ENCODE measurements around the gene MTCL1. TPM values are rescaled to one million over a fixed set of nuclear protein-coding genes. Genes with fewer than 3 reads are reported as not detected.

Gene MTCL1
- total and polyA plus RNA-seq, 10 donors, result 1.6 to 7.5 (median 3.9) TPM

DNA sequence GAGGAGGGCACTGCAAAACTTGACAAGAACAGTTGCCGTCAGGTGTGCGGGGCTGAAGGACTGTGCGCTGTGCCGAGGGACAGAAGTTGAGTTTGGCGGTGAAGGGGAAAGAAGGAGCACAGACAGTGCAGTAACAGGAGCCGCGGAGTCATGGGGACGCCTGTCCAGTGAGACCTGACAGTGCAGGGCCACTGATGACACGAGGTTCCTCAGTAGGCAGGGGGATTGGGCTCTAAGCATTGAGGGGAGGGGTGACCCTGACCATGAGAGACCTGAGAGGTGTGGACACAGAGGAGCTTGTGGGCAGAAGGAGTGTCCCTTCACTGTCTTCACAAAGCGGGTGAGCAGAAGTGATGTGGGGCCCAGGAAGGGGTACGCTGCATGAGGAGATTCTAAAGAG is 104.8 kb downstream of the MTCL1 start:
- H3K36me3 ChIP-seq, result no peaks in the 10 kb centered on the region
- H3K27ac ChIP-seq, result no peak overlapping the region
- no peak overlapping the region for H3K4me3 ChIP-seq
- H3K9me3 ChIP-seq, result no peaks in the 10 kb centered on the region
- TF ChIP-seq POLR2A (IDR thresholded peaks at IDR 0.05) (no peak), POLR2AphosphoS5 (IDR thresholded peaks at IDR 0.05) (no peak)
- TF ChIP-seq, protein P1, sequence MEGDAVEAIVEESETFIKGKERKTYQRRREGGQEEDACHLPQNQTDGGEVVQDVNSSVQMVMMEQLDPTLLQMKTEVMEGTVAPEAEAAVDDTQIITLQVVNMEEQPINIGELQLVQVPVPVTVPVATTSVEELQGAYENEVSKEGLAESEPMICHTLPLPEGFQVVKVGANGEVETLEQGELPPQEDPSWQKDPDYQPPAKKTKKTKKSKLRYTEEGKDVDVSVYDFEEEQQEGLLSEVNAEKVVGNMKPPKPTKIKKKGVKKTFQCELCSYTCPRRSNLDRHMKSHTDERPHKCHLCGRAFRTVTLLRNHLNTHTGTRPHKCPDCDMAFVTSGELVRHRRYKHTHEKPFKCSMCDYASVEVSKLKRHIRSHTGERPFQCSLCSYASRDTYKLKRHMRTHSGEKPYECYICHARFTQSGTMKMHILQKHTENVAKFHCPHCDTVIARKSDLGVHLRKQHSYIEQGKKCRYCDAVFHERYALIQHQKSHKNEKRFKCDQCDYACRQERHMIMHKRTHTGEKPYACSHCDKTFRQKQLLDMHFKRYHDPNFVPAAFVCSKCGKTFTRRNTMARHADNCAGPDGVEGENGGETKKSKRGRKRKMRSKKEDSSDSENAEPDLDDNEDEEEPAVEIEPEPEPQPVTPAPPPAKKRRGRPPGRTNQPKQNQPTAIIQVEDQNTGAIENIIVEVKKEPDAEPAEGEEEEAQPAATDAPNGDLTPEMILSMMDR (IDR thresholded peaks at IDR 0.05 in 8 of 11, conservative IDR thresholded peaks at IDR 0.05 in 3 of 11), result no peak
- WGBS, 5 donors, result 90 to 97% (median 93%) methylated on average over 11 of the region's 11 CpGs
- no peaks in the 10 kb centered on the region for H3K27me3 ChIP-seq (replicated peaks in 1 of 7)
- intact Hi-C loops (cut with DNase I; ENCODE audit: low total_unique reads), result no loop called here
- no peak for DNase-seq
- H3K4me1 ChIP-seq, result no peaks in the 10 kb centered on the region

DNA sequence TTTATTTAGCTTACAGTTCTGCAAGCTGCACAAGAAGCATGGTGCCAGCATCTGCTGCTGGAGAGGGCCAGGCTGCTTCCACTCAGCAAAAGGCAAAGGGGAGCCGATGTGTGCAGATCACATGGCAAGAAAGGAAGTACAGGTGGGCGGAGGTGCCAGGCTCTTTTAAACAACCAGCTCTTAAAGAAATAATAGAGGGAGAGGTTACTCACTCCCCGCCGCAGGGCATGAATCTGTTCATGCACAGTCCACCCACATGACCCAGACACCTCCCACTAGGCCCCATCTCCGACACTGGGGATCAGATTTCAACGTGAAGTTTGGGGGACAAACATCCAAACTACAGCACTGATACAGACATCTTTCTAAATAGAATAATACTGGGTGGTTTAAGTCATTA is 105.8 kb downstream of the MTCL1 start:
- Histone ChIP-seq H3K4me1 (no peaks in the 10 kb centered on the region), H3K4me3 (no peak overlapping the region), H3K27ac (no peak overlapping the region), H3K9me3 (no peaks in the 10 kb centered on the region), H3K36me3 (no peaks in the 10 kb centered on the region), H3K27me3 (replicated peaks in 1 of 7) (no peaks in the 10 kb centered on the region)
- 70 to 80% (median 77%) methylated on average over 6 of the region's 6 CpGs for WGBS, 5 donors
- intact Hi-C loops (cut with DNase I; ENCODE audit: low total_unique reads), result no loop called here
- no peak for TF ChIP-seq POLR2A (IDR thresholded peaks at IDR 0.05)
- TF ChIP-seq, protein P1 (IDR thresholded peaks at IDR 0.05 in 8 of 11, conservative IDR thresholded peaks at IDR 0.05 in 3 of 11), result no peak
- TF ChIP-seq POLR2AphosphoS5 (IDR thresholded peaks at IDR 0.05), result no peak
- DNase-seq, result no peak

DNA sequence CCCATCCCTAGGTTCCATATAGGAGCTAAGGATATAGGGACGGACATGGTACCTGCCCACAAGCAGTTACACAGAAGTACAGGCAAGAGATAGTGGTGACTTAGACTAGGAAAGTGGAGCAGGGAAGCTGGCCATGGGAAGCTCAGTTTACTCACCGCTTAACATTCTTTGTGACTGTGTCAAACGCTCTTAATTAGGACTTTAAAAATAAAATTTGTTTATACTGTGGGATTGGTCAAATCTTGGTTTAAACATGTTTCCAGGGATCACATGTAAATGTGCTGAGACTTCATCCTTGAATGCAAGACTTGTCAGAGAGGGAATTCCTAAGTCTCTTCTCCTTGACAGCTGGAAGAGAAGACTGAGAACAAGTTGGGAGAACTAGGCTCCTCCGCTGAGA is 107.3 kb downstream of the MTCL1 start:
- WGBS, 5 donors, result 91 to 97% (median 93%) methylated on average over 4 of the region's 4 CpGs
- Histone ChIP-seq H3K9me3 (no peaks in the 10 kb centered on the region), H3K4me1 (no peaks in the 10 kb centered on the region), H3K4me3 (no peak overlapping the region), H3K27me3 (replicated peaks in 1 of 7) (no peaks in the 10 kb centered on the region), H3K36me3 (no peaks in the 10 kb centered on the region), H3K27ac (no peak overlapping the region)
- no peak for DNase-seq
- TF ChIP-seq, protein P1 (IDR thresholded peaks at IDR 0.05 in 8 of 11, conservative IDR thresholded peaks at IDR 0.05 in 3 of 11), result no peak
- TF ChIP-seq POLR2AphosphoS5 (IDR thresholded peaks at IDR 0.05), result no peak
- no peak for TF ChIP-seq POLR2A (IDR thresholded peaks at IDR 0.05)
- intact Hi-C loops (cut with DNase I; ENCODE audit: low total_unique reads), result no loop called here

DNA sequence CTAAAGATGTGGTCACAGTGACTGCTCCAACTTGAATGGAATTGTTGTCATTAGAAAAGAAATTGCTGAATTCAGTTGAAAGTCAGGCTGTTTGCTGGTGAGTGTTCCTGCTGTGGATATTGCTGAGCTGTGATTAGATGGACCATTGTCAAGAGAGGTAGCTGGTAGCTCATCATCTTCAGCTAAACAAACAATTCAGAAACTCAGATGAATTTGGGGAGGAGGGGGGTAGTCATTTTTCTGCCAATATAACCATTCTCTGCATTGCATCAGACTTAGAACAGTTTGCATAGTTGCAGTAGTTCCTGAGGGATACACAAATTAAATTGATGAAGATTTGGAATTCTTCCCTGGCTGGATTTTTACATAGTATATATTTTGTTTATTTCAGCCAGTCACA is 108.3 kb downstream of the MTCL1 start:
- no peaks in the 10 kb centered on the region for H3K27me3 ChIP-seq (replicated peaks in 1 of 7)
- no peaks in the 10 kb centered on the region for H3K4me1 ChIP-seq
- no peaks in the 10 kb centered on the region for H3K9me3 ChIP-seq
- no peak overlapping the region for H3K27ac ChIP-seq
- DNase-seq, result no peak
- intact Hi-C loops (cut with DNase I; ENCODE audit: low total_unique reads), result no loop called here
- no peak for TF ChIP-seq POLR2A (IDR thresholded peaks at IDR 0.05)
- TF ChIP-seq, protein P1 (IDR thresholded peaks at IDR 0.05 in 8 of 11, conservative IDR thresholded peaks at IDR 0.05 in 3 of 11), result no peak
- no peak for TF ChIP-seq POLR2AphosphoS5 (IDR thresholded peaks at IDR 0.05)
- H3K36me3 ChIP-seq, result no peaks in the 10 kb centered on the region
- no peak overlapping the region for H3K4me3 ChIP-seq
